Esophagus squamous epithelium (tissue), 4 donors: Measurements from ENCODE around the gene ABCG5.

Experiments used
- POLR2A ChIP-seq, 4 donors: fragments of 450-650 bp; IDR thresholded peaks; one replicate each; pipeline ENCODE4 v1.6.1; 2017; ENCODE audit warnings: antibody characterized with exemption in 4 of 4, mild to moderate bottlenecking in 4 of 4, moderate library complexity in 3 of 4
- TF ChIP-seq, protein P1 (sequence below), 6 experiments: fragments of 450-650 bp in 4 of 6; fragments of 200-600 bp in 2 of 6; sonication (generic) in 2 of 6; IDR thresholded peaks; one replicate each; pipeline ENCODE4 v1.5.1; 2016 to 2019; ENCODE audit warnings: antibody characterized with exemption in 6 of 6, mild to moderate bottlenecking in 4 of 6, moderate library complexity in 4 of 6

GRCh38 chr2:43840965-43841364 is 2.3 kb upstream of the ABCG5 start:
- TF ChIP-seq, protein P1, sequence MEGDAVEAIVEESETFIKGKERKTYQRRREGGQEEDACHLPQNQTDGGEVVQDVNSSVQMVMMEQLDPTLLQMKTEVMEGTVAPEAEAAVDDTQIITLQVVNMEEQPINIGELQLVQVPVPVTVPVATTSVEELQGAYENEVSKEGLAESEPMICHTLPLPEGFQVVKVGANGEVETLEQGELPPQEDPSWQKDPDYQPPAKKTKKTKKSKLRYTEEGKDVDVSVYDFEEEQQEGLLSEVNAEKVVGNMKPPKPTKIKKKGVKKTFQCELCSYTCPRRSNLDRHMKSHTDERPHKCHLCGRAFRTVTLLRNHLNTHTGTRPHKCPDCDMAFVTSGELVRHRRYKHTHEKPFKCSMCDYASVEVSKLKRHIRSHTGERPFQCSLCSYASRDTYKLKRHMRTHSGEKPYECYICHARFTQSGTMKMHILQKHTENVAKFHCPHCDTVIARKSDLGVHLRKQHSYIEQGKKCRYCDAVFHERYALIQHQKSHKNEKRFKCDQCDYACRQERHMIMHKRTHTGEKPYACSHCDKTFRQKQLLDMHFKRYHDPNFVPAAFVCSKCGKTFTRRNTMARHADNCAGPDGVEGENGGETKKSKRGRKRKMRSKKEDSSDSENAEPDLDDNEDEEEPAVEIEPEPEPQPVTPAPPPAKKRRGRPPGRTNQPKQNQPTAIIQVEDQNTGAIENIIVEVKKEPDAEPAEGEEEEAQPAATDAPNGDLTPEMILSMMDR (IDR thresholded peaks at IDR 0.05): no peak
- TF ChIP-seq POLR2A (IDR thresholded peaks at IDR 0.05): no peak
